ENCODE data around the gene SORL1. TPM values are rescaled to one million over a fixed set of nuclear protein-coding genes. Genes with fewer than 3 reads are reported as not detected.

Gene SORL1
- total RNA-seq, 3 donors from 2014 or later = 58.3 to 195 (median 109) TPM

GRCh38 chr11:121431820-121432526 lies 20.1 kb upstream of the SORL1 start:
- H3K9me3 ChIP-seq = no peaks in the 10 kb centered on the region
- H3K36me3 ChIP-seq (ENCODE audit: low read depth) = no peaks in the 10 kb centered on the region
- intact Hi-C loops (cut with DNase I, micrococcal nuclease) = no loop called here
- H3K4me3 ChIP-seq = no peak overlapping the region
- DNase-seq (no peak), ATAC-seq (no peak)
- H3K4me1 ChIP-seq (ENCODE audit: low read depth) = no peaks in the 10 kb centered on the region
- no peak for TF ChIP-seq CTCF (IDR thresholded peaks at IDR 0.05)

GRCh38 chr11:121435132-121435531 lies 17.0 kb upstream of the SORL1 start:
- DNase-seq (no peak), ATAC-seq (no peak)
- Histone ChIP-seq H3K4me1 (ENCODE audit: low read depth) (no peaks in the 10 kb centered on the region), H3K36me3 (ENCODE audit: low read depth) (no peaks in the 10 kb centered on the region), H3K4me3 (no peak overlapping the region), H3K9me3 (no peaks in the 10 kb centered on the region)
- TF ChIP-seq CTCF (IDR thresholded peaks at IDR 0.05) = no peak
- intact Hi-C loops (cut with DNase I, micrococcal nuclease) = no loop called here

GRCh38 chr11:121435551-121436511 lies 16.3 kb upstream of the SORL1 start:
- Histone ChIP-seq H3K4me1 (ENCODE audit: low read depth) (no peaks in the 10 kb centered on the region), H3K4me3 (no peak overlapping the region), H3K36me3 (ENCODE audit: low read depth) (no peaks in the 10 kb centered on the region), H3K9me3 (no peaks in the 10 kb centered on the region)
- intact Hi-C loops (cut with DNase I, micrococcal nuclease) = no loop called here
- TF ChIP-seq CTCF (IDR thresholded peaks at IDR 0.05) = no peak
- no peak for ATAC-seq
- no peak for DNase-seq

- no peak for TF ChIP-seq CTCF (IDR thresholded peaks at IDR 0.05)
- ATAC-seq = no peak
- no peaks in the 10 kb centered on the region for H3K4me1 ChIP-seq (ENCODE audit: low read depth)
- no peak for DNase-seq
- H3K36me3 ChIP-seq (ENCODE audit: low read depth) = no peaks in the 10 kb centered on the region
- H3K4me3 ChIP-seq = no peak overlapping the region
- H3K9me3 ChIP-seq = no peaks in the 10 kb centered on the region
- intact Hi-C loops (cut with DNase I, micrococcal nuclease) = no loop called here
Observed at GRCh38 chr11:121437018-121437685, 15.0 kb upstream of the SORL1 start.

- no peaks in the 10 kb centered on the region for H3K4me1 ChIP-seq (ENCODE audit: low read depth)
- no peak for TF ChIP-seq CTCF (IDR thresholded peaks at IDR 0.05)
- no peaks in the 10 kb centered on the region for H3K36me3 ChIP-seq (ENCODE audit: low read depth)
- intact Hi-C loops (cut with DNase I, micrococcal nuclease) = no loop called here
- no peak for DNase-seq
- no peaks in the 10 kb centered on the region for H3K9me3 ChIP-seq
- ATAC-seq = no peak
- no peak overlapping the region for H3K4me3 ChIP-seq
Observed at GRCh38 chr11:121437686-121438078, 14.4 kb upstream of the SORL1 start.

All from mucosa of descending colon (tissue), 3 donors.